Measurements from ENCODE around the gene CCT4. TPM values are rescaled to one million over a fixed set of nuclear protein-coding genes. Genes with fewer than 3 reads are reported as not detected.
A peak's percentile ranks its signal among the peaks of the same experiment; 100 is the strongest.
"Not testable (repeated sequence)": the region's sequence is repeated elsewhere in the genome, so short reads cannot be mapped to it uniquely, and the experiment has no call there.

CCT4 gene
- total RNA-seq, 1 donor from 2014 or later: 204 TPM

DNA sequence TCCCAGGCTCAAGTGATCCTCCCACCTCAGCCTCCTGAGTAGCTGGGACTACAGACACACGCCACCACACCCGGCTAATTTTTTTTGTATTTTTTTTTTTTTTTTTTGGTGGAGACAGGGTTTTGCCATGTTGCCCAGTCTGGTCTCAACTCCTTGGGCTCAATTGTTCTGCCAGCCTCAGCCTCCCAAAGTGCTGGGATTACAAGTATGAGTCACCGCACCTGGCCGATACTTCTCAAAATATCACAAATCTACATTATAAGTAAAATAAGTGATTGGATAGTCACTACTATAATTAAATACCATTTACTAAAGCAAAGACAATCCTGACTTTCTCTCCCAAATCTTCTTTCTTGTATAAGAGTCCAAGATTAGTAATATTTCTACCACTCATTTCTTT is 9.1 kb downstream of the CCT4 start:
- not testable (repeated sequence) for DNase-seq

DNA sequence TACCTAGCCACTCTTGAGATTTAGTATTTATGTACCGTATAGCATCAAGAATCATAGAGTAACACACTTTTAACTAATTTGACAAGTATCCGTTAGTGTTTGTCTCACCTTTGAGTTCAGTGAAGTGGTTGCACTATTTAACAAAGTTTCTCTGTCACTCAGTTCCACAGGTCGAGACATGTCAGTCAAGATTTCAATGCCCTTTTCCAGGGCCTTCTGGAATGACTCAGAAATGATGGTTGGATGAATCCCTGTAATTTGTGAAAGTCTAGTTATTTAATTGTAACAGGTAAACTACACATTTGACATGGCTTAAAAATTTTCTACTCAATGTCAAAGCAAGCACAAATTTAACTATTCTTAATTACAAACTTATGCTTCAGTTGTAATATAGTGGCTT is 9.7 kb downstream of the CCT4 start:
- no peak for DNase-seq

DNA sequence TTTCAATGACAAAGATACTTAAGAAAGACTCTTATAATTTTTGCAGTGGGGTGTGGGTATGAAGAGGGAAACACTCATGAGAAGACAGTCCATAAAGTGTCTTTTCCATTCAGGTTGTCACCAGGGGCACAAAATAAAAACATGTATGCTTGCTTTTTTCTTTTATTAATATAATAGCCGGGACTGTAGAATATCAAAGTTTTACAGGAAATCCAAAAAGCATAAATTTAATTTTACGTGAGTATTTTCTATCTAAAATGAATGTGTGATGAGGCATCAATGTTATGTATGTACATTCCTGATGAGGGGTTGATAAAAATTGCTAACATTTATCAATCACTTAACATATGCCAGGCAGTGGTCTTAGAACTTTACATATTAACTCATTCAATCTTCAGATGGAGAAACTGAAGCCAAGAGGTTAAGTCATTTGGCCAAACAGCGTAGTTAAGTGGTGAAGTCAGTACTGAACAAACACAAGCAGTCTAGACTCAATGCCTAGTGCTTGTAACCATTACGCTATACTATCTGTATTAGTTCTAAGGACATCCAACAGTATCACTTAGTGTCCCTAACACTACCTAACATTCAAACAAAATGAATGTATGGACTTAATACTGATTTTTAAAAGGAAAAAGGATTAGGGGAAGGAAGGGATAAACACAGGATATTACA is 10.7 kb downstream of the CCT4 start:
- no peak for DNase-seq

DNA sequence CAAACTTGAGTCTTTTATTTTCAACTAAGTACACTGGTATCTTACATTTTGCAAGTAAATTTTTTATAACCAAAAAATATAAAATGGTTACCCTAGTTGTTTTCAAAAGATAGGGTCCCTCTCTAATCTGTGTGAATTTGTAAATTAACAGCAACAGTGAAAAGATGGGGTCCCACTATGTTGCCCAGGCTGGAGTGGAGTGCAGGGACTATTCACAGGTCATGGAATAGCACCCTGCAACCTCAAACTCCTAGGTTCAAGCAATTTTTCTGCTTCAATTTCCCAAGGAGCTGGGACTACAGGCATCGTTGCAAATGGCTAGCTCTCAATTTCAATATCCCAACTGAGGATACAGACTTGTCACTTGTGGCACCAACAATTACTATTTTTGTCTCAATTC is 12.1 kb downstream of the CCT4 start:
- no peak for DNase-seq

GRCh38 chr2:61866482-61867089 is 21.9 kb downstream of the CCT4 start:
- not testable (repeated sequence) for DNase-seq

DNA sequence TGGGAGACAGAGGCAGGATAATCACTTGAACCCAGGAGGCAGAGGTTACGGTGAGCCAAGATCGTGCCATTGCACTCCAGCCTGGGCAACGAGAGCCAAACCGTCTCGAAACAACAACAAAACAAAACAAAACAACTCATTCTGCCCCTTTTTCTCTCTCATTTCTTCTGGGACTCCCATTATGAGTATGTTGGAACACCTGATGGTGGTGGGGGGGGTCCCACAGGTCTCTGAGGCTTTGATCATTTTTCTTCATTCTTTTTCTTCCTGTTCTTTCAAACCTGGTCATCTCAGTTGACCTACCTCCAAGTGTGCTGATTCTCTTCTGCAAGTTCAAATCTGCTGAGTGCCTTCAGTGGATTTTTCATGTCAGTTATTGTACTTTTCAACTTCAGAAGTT is 26.4 kb downstream of the CCT4 start:
- no peak for DNase-seq

GRCh38 chr2:61857224-61857623 is 31.2 kb downstream of the CCT4 start:
- no peak for DNase-seq

GRCh38 chr2:61855318-61855613 is 33.2 kb downstream of the CCT4 start:
- peak; percentile 52 for DNase-seq

GRCh38 chr2:61854564-61855317 is 33.7 kb downstream of the CCT4 start:
- peak; percentile 90 for DNase-seq

GRCh38 chr2:61853847-61854563 is 34.5 kb downstream of the CCT4 start, which contains the start of gene FAM161A:
Gene FAM161A (minus strand): TSS chr2:61854060. CDS start chr2:61854041, 19 bp downstream.
- DNase-seq: peak; percentile 84

DNA sequence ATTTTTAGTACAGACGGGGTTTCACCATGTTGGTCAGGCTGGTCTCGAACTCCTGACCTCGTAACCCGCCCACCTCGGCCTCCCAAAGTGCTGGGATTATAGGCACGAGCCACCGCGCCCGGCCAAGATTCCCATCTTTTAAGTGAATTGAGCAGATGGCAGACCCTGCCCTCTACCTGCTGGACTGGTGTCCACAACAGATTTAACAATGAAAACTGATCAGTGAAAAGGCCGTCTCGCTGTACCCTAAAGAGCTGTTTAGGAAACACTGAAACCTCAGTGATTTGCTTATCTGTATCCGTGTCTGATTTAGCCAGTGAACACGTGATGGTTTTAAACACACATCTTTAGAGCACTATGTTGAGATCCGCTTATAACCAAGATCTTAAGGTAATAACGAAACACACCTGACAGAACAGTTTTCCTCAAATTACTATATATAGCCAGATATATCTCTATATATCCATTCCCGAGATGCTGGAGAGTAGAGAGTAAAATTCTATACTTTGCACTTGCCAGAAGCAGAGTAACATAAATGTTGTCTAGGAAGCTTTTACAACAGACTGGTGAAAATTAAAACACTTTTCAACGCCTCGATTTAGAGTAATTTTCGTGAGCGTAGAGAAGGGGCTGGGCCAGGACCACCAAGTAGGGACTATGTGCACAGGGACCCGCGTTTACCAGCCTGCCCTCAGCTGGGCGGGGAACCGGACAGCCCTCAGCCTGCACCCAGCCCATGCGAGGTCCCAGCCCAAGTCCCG is 35.2 kb downstream of the CCT4 start:
- DNase-seq: no peak

DNA sequence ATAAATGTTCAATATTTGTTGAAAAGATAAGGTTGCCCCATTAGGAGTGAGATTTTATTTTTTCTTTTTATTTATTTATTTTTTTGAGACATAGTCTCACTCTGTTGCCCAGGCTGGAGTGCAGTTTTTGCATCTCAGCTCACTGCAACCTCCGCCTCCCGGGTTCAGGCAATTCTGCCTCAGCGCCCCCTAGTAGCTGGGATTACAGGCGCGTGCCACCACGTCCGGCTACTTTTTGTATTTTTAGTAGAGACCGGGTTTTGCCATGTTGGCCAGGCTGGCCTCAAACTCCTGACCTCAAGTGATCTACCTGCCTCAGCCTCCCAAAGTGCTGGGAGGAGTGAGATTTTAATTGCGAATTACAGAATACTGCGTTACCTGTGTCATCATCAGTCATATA is 37.2 kb downstream of the CCT4 start:
- not testable (repeated sequence) for DNase-seq

GRCh38 chr2:61845320-61845719 is 43.1 kb downstream of the CCT4 start:
- no peak for DNase-seq

DNA sequence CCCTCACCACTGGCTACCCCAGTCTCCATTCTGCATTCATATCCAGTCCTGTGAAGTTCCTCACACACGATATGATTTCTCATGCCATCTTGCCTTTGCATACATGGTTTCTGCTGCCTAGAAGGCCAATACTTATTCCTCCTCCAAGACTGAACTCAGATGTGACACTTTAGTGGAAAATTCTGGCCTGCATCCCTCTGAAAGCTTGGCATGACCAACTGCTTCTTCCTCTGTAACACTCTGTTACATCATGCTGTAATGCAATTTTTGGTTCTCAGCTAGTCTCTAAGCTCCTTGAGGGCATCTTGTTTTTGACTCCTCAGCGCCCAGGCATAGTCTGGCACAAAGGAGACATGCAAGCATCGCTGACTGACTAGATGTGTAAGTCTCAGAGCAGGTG is 47.2 kb downstream of the CCT4 start:
- no peak for DNase-seq

DNA sequence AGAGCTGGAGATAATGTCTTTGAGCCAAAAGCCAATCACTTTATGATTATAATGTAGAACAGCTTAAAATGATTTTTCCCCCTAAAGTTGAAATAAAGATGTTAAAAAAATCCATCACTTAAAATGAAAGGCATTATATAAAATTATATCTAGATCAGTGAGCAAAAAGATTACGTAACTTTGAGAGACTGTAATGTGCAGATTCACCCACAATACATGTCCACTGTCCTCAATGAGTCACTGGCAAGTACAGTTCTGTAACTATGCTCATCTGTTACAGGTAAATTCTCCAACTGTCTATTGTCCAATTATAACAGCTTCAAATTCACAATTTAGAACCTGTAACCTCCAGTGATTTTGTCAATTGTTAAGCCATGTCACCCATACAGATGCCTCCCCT is 53.6 kb downstream of the CCT4 start:
- DNase-seq: no peak

DNA sequence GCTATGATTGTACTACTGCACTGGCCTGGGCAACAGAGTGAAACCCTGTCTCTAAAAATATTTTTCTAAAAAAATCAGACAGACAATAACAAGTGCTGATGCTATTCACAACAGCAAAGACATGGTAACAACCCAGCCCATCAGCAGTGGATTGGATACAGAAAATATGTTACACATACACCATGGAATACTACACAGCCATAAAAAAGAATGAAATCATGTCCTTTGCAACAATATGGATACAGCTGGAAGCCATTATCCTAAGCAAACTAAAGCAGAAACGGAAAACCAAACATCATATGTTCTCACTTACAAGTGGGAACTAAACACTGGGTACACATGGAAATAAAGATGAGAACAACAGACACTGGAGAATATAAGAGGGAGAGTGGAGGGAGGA is 54.5 kb downstream of the CCT4 start:
- no peak for DNase-seq

GRCh38 chr2:61832183-61832841 is 56.1 kb downstream of the CCT4 start:
- DNase-seq: no peak

GRCh38 chr2:61822255-61822654 is 66.2 kb downstream of the CCT4 start:
- no peak for DNase-seq

Data from occipital lobe (tissue), 2 donors.